Measurements from ENCODE around the gene MOBP.

- TF ChIP-seq CTCF (IDR thresholded peaks at IDR 0.05) (no peak), POLR2A (IDR thresholded peaks at IDR 0.05) (no peak)
These were observed 64.2 kb downstream of the MOBP start for GRCh38 chr3:39531665-39532064.
